H1 (cell line): ENCODE results near the gene MYPN. TPM values are rescaled to one million over a fixed set of nuclear protein-coding genes. Genes with fewer than 3 reads are reported as not detected.

ENCODE experiments used
- KDM4A ChIP-seq: IDR thresholded peaks from one replicate; pipeline ENCODE4 v1.7.1; 2012; ENCODE audit warnings: low read depth, mild to moderate bottlenecking, moderate library complexity, low read length, inconsistent platforms; ENCODE audit not compliant: severe bottlenecking
- PHF8 ChIP-seq: fragments of 200-600 bp; sonication (generic); conservative IDR thresholded peaks from 2 replicates; pipeline ENCODE4 v1.7.1; 2012; ENCODE audit warnings: low read depth, mild to moderate bottlenecking, inconsistent platforms, low read length, moderate library complexity
- polyA plus RNA-seq, 7 experiments: library from polyadenylated mRNA; depleted of rRNA in 3 of 7; stranded (reverse) in 5 of 7; unstranded in 2 of 7; fragments of >200 nt in 5 of 7; fragments of 200-250 nt in 2 of 7; gene quantifications; 1 replicate in 5 of 7; 2 replicates in 1 of 7; 4 replicates in 1 of 7; pipeline versions ENCODE4 v1.2.1 to v1.2.3, GENCODE V29; 2011 to 2013; ENCODE audit warnings: missing spikeins in 2 of 7, mixed read lengths in 2 of 7
- total RNA-seq: library from RNA; stranded (reverse); fragmentation: NEBNext Ultra II Directional; extraction: Animal tissue kit (Norgen Biotek cat#: 25700); gene quantifications from 2 replicates; pipeline ENCODE4 v1.2.1, GENCODE V29; 2021

MYPN gene
- total and polyA plus RNA-seq, 2 of the 8 experiments (the other 6 are each of a cell fraction or from before 2014, with no cell fraction given): not detected

- TF ChIP-seq KDM4A (no peak), PHF8 (no peak)
- TF ChIP-seq, all 59 proteins: peak for 0
Observed at GRCh38 chr10:68154211-68154497, 44.9 kb downstream of the MYPN start (continued).
